ENCODE data around the gene ZNF189.

DNA sequence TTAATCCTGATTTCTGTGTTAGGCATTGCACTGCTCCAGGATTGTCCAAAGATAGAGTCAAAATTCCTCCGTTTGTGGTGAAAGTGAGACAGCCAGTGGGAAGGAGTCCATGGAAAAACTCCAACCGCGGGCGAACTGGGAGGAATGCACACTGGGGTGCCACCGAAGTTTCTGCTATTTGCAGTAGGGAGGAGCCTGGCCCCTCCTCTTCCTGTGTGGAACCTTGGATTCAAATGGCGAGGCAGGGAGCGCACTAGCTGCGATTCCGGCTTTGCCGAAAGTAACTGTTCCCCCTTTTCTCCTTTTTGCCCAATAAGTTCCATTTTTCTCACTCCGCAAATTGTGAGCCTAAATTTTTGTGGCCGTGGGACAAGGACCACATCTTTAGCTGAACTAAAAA lies 23.1 kb upstream of the ZNF189 start:
- TF ChIP-seq NFRKB (IDR thresholded peaks at IDR 0.05) (no peak), HDGF (IDR thresholded peaks at IDR 0.05; ENCODE audit: borderline replicate concordance) (no peak), L3MBTL2 (conservative IDR thresholded peaks at IDR 0.05) (no peak), SUZ12 (IDR thresholded peaks at IDR 0.05) (no peak), SP1 (IDR thresholded peaks at IDR 0.05) (no peak), TARDBP (IDR thresholded peaks at IDR 0.05) (no peak), ARNT (IDR thresholded peaks at IDR 0.05) (no peak), FOXK2 (IDR thresholded peaks at IDR 0.05) (no peak), FOXM1 (IDR thresholded peaks at IDR 0.05; ENCODE audit: borderline replicate concordance) (no peak), FOXA1 (IDR thresholded peaks at IDR 0.05) (no peak)

All from HEK293T (cell line).